ENCODE data around the gene SRRM3. TPM values are rescaled to one million over a fixed set of nuclear protein-coding genes. Genes with fewer than 3 reads are reported as not detected.
"Not testable (repeated sequence)": the region's sequence is repeated elsewhere in the genome, so short reads cannot be mapped to it uniquely, and the experiment has no call there.

The SRRM3 gene
- polyA plus RNA-seq, 1 experiment: 0.80 TPM

GRCh38 chr7:76310102-76310957 is 108.6 kb downstream of the SRRM3 start:
- ChIA-PET POLR2A (no interaction called here), CTCF (interaction anchor here (3.5 to 9.7 kb wide), 4 partner anchors 17 to 134 kb away, joined by 19 to 217 read pairs (median 92); no protein-coding TSS in a partner anchor)
- Histone ChIP-seq H3K27me3 (ENCODE audit: control insufficient read depth, insufficient read depth, low read length) (no peaks in the 10 kb centered on the region), H3K36me3 (ENCODE audit: control insufficient read depth, insufficient read depth, low read length) (no peaks in the 10 kb centered on the region), H3K4me3 (ENCODE audit: low read depth, low read length) (no peak overlapping the region)
- DNase-seq (ENCODE audit: low read depth): no peak
- TF ChIP-seq CTCF (IDR thresholded peaks at IDR 0.05; ENCODE audit: insufficient read depth, low read depth, low read length): no peak

GRCh38 chr7:76311838-76312237 is 110.1 kb downstream of the SRRM3 start:
- CTCF ChIA-PET: interaction anchor here (1.1 to 9.7 kb wide), 3 partner anchors 19 to 136 kb away, joined by 4 to 217 read pairs (median 136); no protein-coding TSS in a partner anchor
- DNase-seq (ENCODE audit: low read depth); POLR2A ChIA-PET: not testable (repeated sequence)

GRCh38 chr7:76314042-76314721 is 112.5 kb downstream of the SRRM3 start:
- ChIA-PET POLR2A (interaction anchor here (0.6 kb wide), 1 partner anchor 20 kb away, joined by 3 read pairs; no protein-coding TSS in a partner anchor), CTCF (interaction anchor here (0.5 to 9.7 kb wide), 35 partner anchors 10 to 321 kb away, joined by 3 to 217 read pairs (median 4); partner anchors contain the start of genes HSPB1 and YWHAG)
- TF ChIP-seq CTCF (IDR thresholded peaks at IDR 0.05; ENCODE audit: insufficient read depth, low read depth, low read length): peak; percentile 100
- no peak for DNase-seq (ENCODE audit: low read depth)
- Histone ChIP-seq H3K4me3 (ENCODE audit: low read depth, low read length) (no peak overlapping the region), H3K36me3 (ENCODE audit: control insufficient read depth, insufficient read depth, low read length) (no peaks in the 10 kb centered on the region), H3K27me3 (ENCODE audit: control insufficient read depth, insufficient read depth, low read length) (no peaks in the 10 kb centered on the region)

More at GRCh38 chr7:76311838-76312237, 110.1 kb downstream of the SRRM3 start:
- H3K36me3 ChIP-seq (ENCODE audit: control insufficient read depth, insufficient read depth, low read length); H3K4me3 ChIP-seq (ENCODE audit: low read depth, low read length); H3K27me3 ChIP-seq (ENCODE audit: control insufficient read depth, insufficient read depth, low read length): not testable (repeated sequence)

GRCh38 chr7:76314740-76315139 is 113.0 kb downstream of the SRRM3 start:
- not testable (repeated sequence) for H3K4me3 ChIP-seq (ENCODE audit: low read depth, low read length); H3K27me3 ChIP-seq (ENCODE audit: control insufficient read depth, insufficient read depth, low read length); H3K36me3 ChIP-seq (ENCODE audit: control insufficient read depth, insufficient read depth, low read length); DNase-seq (ENCODE audit: low read depth)
- ChIA-PET CTCF (interaction anchor here (0.6 to 9.7 kb wide), 20 partner anchors 11 to 321 kb away, joined by 3 to 217 read pairs (median 6); partner anchors contain the start of genes HSPB1 and YWHAG), POLR2A (interaction anchor here (0.6 kb wide), 1 partner anchor 21 kb away, joined by 3 read pairs; no protein-coding TSS in a partner anchor)

GRCh38 chr7:76315364-76315763 is 113.7 kb downstream of the SRRM3 start:
- no peaks in the 10 kb centered on the region for H3K27me3 ChIP-seq (ENCODE audit: control insufficient read depth, insufficient read depth, low read length)
- DNase-seq (ENCODE audit: low read depth): no peak
- ChIA-PET CTCF (interaction anchor here (0.6 to 9.7 kb wide), 9 partner anchors 22 to 449 kb away, joined by 3 to 217 read pairs (median 13); partner anchors contain the start of gene YWHAG), POLR2A (no interaction called here)
- TF ChIP-seq CTCF (IDR thresholded peaks at IDR 0.05; ENCODE audit: insufficient read depth, low read depth, low read length): no peak
- H3K36me3 ChIP-seq (ENCODE audit: control insufficient read depth, insufficient read depth, low read length): peaks cover 1% of the 10 kb centered on the region; the same call in 1 of the 2 replicates
- H3K4me3 ChIP-seq (ENCODE audit: low read depth, low read length): no peak overlapping the region

Data from BJ (cell line).